Body of pancreas (tissue), 4 donors: Measurements from ENCODE around the gene HNRNPDL. TPM values are rescaled to one million over a fixed set of nuclear protein-coding genes. Genes with fewer than 3 reads are reported as not detected.

Source experiments
- ATAC-seq: fragments of 150-250 bp; one replicate; pipeline ENCODE4 v1.9.1; 2016
- DNase-seq, 4 donors: peaks; one replicate each; pipeline ENCODE4 v3.0.0-alpha.2; 2019
- H3K27ac ChIP-seq, 4 donors: fragments of 200-600 bp; sonication (generic); 1 replicate in 3 of 4; 2 replicates in 1 of 4; pipeline versions ENCODE4 v1.5.1 to v1.6.1; 2016 to 2019; ENCODE audit warnings: mild to moderate bottlenecking in 1 of 4, mixed read lengths in 1 of 4, moderate library complexity in 1 of 4
- H3K27me3 ChIP-seq, 2 donors: fragments of 200-600 bp; sonication (generic); one replicate each; pipeline ENCODE4 v1.6.0; 2016; ENCODE audit warnings: mild to moderate bottlenecking in 1 of 2
- H3K36me3 ChIP-seq, 2 donors: fragments of 200-600 bp; sonication (generic); replicated peaks in 1 of 2; 2 replicates each; pipeline ENCODE4 v1.5.1; 2016; ENCODE audit warnings: low read depth in 2 of 2; ENCODE audit not compliant: insufficient read depth in 1 of 2
- H3K4me1 ChIP-seq: fragments of 200-600 bp; sonication (generic); one replicate; pipeline ENCODE4 v1.6.0; 2016
- H3K4me3 ChIP-seq, 2 donors: fragments of 200-600 bp; sonication (generic); 1 replicate in 1 of 2; 2 replicates in 1 of 2; pipeline ENCODE4 v1.5.1; 2016 to 2019
- H3K9me3 ChIP-seq, 3 donors: fragments of 200-600 bp; sonication (generic); 1 replicate in 2 of 3; 2 replicates in 1 of 3; pipeline ENCODE4 v1.5.1; 2016
- CTCF ChIP-seq, 7 experiments: fragments of 450-650 bp in 4 of 7; fragments of 200-600 bp in 3 of 7; sonication (generic) in 3 of 7; IDR thresholded peaks; one replicate each; pipeline ENCODE4 v1.5.1; 2016 to 2019; ENCODE audit warnings: antibody characterized with exemption in 7 of 7
- POLR2A ChIP-seq, 3 donors: fragments of 450-650 bp; IDR thresholded peaks; one replicate each; pipeline ENCODE4 v1.6.1; 2016; ENCODE audit warnings: antibody characterized with exemption in 3 of 3, mild to moderate bottlenecking in 2 of 3
- WGBS, 2 donors: methylation state at CpG; one replicate each; pipeline ENCODE4 v1.1.5; 2017; 5-methylcytosine and 5-hydroxymethylcytosine counted together
- intact Hi-C: fragments of 100-400 bp; cut with DNase I; formaldehyde crosslinking; loops from one replicate; pipeline ENCODE4 v1.15.1; 2023
- total RNA-seq, 2 donors: library from RNA; depleted of rRNA; stranded (reverse); fragments of >200 nt; gene quantifications; one replicate each; pipeline ENCODE4 v1.1.0, GENCODE V29; 2016

The HNRNPDL gene
- total RNA-seq, 2 donors from 2014 or later: 130 to 131 TPM

- DNase-seq (no peak), ATAC-seq (no peak)
- Histone ChIP-seq H3K27ac (no peak overlapping the region), H3K27me3 (no peaks in the 10 kb centered on the region), H3K4me3 (no peak overlapping the region), H3K9me3 (no peaks in the 10 kb centered on the region), H3K36me3 (no peaks in the 10 kb centered on the region), H3K4me1 (peaks cover 25% of the 10 kb centered on the region)
- TF ChIP-seq POLR2A (IDR thresholded peaks at IDR 0.05) (no peak), CTCF (IDR thresholded peaks at IDR 0.05) (no peak)
- WGBS, 2 donors: 87 to 88% methylated on average over 18 of the region's 18 CpGs
- intact Hi-C loops: no loop called here
These were observed 2.3 kb upstream of the HNRNPDL start for GRCh38 chr4:82432596-82432995.

GRCh38 chr4:82431831-82432230 is 1.6 kb upstream of the HNRNPDL start:
- H3K4me1 ChIP-seq: peaks cover 32% of the 10 kb centered on the region
- no peaks in the 10 kb centered on the region for H3K36me3 ChIP-seq
- intact Hi-C loops: no loop called here
- no peak overlapping the region for H3K27ac ChIP-seq
- H3K4me3 ChIP-seq: no peak overlapping the region
- H3K27me3 ChIP-seq: no peaks in the 10 kb centered on the region
- ATAC-seq (no peak), DNase-seq (no peak)
- 97% methylated on average over 4 of the region's 4 CpGs for WGBS, 2 donors
- no peak for TF ChIP-seq POLR2A (IDR thresholded peaks at IDR 0.05)
- TF ChIP-seq CTCF (IDR thresholded peaks at IDR 0.05): no peak
- H3K9me3 ChIP-seq: no peaks in the 10 kb centered on the region

GRCh38 chr4:82430964-82431745 is 893 bp upstream of the HNRNPDL start:
- no peaks in the 10 kb centered on the region for H3K27me3 ChIP-seq
- TF ChIP-seq POLR2A (IDR thresholded peaks at IDR 0.05): no peak
- TF ChIP-seq CTCF (IDR thresholded peaks at IDR 0.05): no peak
- H3K36me3 ChIP-seq: peaks cover 0 to 4% of the 10 kb centered on the region in 2 donors
- peak overlapping the region; percentile 88 to 99 (median 97) for H3K27ac ChIP-seq
- peaks cover 39% of the 10 kb centered on the region for H3K4me1 ChIP-seq
- intact Hi-C loops: no loop called here
- H3K9me3 ChIP-seq: no peaks in the 10 kb centered on the region
- H3K4me3 ChIP-seq: peak overlapping the region; percentile 52 to 61
- ATAC-seq (peak; percentile 12), DNase-seq (peak; percentile 51 to 65 (median 56))
- 3 to 5% methylated on average over 30 to 33 of the region's 33 CpGs for WGBS, 2 donors

GRCh38 chr4:82429728-82430192 is 502 bp downstream of the HNRNPDL start:
- DNase-seq (no peak), ATAC-seq (no peak)
- 0 to 1% methylated on average over 11 to 55 of the region's 58 CpGs for WGBS, 2 donors
- TF ChIP-seq CTCF (IDR thresholded peaks at IDR 0.05) (peak in 1 of 7 experiments; percentile 5), POLR2A (IDR thresholded peaks at IDR 0.05) (no peak)
- H3K27me3 ChIP-seq: no peaks in the 10 kb centered on the region
- peaks cover 45% of the 10 kb centered on the region for H3K4me1 ChIP-seq
- peak overlapping the region; percentile 52 to 87 for H3K4me3 ChIP-seq
- H3K27ac ChIP-seq: peak overlapping the region; percentile 88 to 99 (median 97)
- H3K36me3 ChIP-seq: peaks cover 8 to 10% of the 10 kb centered on the region in 2 donors
- H3K9me3 ChIP-seq: no peaks in the 10 kb centered on the region
- intact Hi-C loops: loop anchor here (5.0 kb wide), 1 partner anchor 47 kb away; no protein-coding TSS in a partner anchor
